ENCODE results near the gene ZNF585A.
"Not testable (repeated sequence)": the region's sequence is repeated elsewhere in the genome, so short reads cannot be mapped to it uniquely, and the experiment has no call there.

The ZNF585A gene
- 1.0 to 11.4 (median 3.6) reads per million in 18 experiments for total RNA-seq

DNA sequence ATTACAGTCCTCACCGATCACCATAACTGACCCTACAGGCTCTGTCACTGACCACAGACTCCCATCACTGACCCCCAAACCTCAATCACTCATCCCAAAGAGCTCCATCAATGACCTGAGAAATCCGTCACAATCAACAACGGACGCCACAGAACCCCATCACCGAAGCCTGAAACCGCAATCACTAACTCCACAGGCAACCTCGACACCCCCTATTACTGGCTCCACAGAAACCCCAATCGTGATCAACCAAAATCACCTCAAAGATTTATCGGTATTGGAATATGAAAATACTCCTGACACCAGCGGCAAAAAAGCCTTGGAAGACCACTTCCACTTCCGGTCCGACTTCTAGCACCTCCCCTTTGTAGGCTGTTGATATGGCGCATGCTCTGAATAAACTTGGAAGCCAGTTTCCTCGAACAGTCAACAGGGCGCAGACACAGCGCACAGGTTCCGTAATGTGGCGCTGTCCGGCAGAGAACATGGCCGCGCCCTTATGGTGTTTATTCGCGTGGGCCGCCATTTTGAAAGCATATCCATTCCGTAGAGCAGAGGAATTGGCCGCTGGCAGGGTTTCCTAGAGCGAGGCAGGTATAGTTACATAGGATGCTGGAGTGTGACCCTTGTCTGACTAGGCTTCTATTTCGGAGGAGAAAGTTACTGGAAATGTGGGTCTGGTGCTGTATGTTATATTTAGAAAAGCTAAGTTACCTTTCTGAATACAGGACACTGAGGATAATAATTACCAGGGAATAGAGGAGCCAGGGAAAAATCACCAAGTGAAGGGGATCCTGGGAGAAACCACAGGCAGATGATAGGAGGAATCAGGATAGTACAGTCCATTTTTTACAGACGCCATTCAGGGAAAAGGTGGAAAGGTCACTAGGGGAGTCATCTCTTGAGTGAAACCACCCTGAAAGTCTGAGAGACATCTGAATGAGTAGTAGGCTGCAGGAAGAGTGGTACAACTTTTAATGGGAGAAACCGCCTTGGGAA is at the start of gene ZNF585A:
Gene ZNF585A (minus strand): TSS at position 328 of the 999 bp plus-strand sequence. CDS start 2,785 bp downstream, outside the sequence.
- DNase-seq = peak; percentile 96 to 97

- no peak for DNase-seq
Measured at GRCh38 chr19:37221136-37221535, 48.6 kb upstream of the ZNF585A start.

GRCh38 chr19:37220383-37220782 is 47.9 kb upstream of the ZNF585A start:
- DNase-seq = no peak

DNA sequence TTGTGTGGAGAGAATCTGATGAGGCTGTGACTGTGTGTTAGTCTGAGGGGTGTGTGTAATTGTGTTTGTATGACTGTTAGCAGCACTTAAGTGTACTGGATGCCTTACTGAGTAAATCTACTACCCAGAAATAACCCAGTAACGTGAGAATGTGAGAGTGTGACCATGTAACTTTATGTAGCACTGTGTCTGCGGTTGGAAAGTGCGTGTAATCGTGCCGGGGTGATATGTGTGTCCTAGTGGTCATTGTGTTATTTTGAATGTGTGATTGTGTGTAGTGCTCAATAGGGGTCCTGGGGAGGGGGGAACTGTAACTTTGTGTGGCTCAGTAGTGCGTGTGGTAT is 46.1 kb upstream of the ZNF585A start:
- no peak for DNase-seq

DNA sequence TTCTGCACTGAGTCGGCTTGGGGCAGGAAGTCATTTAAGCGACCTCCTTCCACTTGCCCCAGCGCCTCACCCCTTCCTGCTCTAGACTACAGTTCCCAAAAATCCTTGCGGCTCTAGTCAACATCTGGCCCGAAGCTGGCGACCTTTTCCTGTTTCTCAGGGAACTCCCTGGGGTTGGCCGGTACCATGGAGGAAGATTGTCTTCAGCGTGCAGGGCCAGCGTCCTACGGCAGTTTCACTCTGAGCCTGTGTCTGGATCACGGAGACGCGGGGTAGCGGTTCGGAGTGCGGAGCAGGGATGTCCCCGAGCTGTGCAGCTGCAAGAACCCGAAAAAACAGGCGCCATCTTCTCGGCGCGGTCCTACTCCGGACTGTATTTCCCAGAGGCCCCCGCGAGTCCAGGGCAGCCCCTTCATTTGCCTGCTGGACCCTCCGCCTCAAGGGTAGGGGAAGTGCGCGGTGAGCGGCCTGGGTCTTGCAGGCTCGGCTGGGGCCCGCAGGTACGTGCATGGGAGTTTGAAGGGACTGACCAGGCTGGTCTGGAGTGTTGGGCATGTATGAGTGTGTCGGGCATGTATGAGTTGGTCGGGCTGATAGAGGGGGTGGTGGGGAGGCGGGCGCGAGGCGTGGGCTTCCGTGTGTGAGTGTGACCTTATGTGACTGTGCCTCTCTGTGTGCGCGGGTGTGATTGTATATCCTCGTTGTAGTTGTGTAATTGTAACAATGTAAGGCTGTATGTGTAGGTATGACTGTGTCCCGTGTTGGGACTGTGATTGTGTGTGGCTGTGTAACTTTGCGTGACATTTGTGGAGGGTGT is 45.5 kb upstream of the ZNF585A start, which contains the start of gene ZNF383:
Gene ZNF383 (plus strand): TSS at position 440 of the 817 bp plus-strand sequence. CDS start 12,240 bp downstream, outside the sequence.
- peak; percentile 87 to 92 for DNase-seq

DNA sequence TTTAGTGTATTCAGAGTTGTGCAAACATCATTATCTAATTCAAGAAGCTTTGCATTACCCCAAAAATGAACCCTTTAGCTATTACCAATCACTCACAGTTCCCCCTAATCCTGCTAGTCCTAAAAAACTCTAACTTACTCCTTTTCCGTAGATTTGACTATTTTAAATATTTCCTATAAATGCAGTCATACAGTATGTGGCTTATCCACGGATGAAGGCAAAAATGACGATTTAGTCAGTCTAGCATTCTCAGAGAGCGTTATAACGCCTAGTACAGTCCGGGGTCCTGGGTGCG is 44.9 kb upstream of the ZNF585A start:
- DNase-seq = no peak

DNA sequence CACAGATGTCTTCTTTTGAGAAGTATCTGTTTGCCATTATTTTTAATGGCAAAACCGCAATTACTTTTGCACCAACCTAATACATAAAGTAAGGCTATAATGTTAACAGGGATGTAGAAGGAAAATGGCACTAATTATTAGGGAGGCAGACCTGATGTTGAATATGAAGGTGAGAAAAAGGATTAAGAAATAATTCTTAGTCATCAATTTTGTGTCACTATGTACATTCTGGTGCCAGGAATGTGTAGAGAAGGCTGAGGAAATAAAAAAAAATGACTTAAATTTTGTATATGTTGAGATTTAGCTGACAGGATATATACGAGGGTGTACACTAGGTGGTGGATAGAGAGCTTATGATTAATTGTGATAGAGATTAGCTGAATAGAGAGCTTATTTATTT is 25.3 kb upstream of the ZNF585A start:
- no peak for DNase-seq

GRCh38 chr19:37197115-37197514 is 24.6 kb upstream of the ZNF585A start:
- not testable (repeated sequence) for DNase-seq

GRCh38 chr19:37195248-37195647 is 22.8 kb upstream of the ZNF585A start:
- DNase-seq = not testable (repeated sequence)

- DNase-seq = not testable (repeated sequence)
Measured at GRCh38 chr19:37186071-37186470, 13.6 kb upstream of the ZNF585A start.

GRCh38 chr19:37165635-37166034 is 6.9 kb downstream of the ZNF585A start:
- no peak for DNase-seq

GRCh38 chr19:37160153-37160552 is 12.3 kb downstream of the ZNF585A start:
- DNase-seq = no peak

DNA sequence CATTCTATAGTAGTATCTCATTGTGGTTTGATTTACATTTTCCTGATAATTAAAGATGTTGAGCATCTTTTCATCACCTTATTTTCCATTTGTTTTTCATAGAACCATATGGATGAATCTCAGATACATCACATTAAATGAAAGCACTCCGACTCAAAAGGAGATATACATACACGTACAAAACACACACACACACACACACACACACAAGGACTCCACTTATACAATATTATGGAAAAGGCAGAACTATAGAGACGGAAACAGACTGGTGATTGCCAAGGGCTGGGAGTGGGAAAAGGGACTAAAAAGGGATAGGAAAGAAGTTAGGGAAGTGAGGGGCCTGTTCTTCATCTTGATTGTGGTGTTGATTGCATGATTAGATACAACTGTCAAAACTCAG is 24.3 kb downstream of the ZNF585A start:
- no peak for DNase-seq

DNA sequence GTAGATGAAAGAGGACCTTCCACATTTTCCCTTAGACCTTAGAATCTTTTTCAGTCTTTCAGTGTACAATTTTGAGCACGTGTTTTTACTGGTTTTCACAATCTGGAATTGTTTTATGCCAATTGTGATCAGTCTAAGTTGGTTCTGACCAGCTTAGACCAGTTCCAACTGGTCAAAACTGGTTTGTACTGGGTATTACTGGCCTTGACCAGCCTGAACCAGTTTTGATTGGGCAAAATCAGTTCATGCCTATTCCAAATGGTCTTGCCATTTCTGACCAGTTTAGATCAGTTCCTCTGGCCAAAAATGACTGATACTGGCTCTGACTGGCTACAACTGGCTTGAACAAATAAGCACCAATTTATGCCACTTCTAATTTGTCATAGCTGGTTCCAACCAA is 36.4 kb downstream of the ZNF585A start:
- no peak for DNase-seq

- DNase-seq = no peak
Measured at GRCh38 chr19:37128821-37129177, 43.7 kb downstream of the ZNF585A start.

DNA sequence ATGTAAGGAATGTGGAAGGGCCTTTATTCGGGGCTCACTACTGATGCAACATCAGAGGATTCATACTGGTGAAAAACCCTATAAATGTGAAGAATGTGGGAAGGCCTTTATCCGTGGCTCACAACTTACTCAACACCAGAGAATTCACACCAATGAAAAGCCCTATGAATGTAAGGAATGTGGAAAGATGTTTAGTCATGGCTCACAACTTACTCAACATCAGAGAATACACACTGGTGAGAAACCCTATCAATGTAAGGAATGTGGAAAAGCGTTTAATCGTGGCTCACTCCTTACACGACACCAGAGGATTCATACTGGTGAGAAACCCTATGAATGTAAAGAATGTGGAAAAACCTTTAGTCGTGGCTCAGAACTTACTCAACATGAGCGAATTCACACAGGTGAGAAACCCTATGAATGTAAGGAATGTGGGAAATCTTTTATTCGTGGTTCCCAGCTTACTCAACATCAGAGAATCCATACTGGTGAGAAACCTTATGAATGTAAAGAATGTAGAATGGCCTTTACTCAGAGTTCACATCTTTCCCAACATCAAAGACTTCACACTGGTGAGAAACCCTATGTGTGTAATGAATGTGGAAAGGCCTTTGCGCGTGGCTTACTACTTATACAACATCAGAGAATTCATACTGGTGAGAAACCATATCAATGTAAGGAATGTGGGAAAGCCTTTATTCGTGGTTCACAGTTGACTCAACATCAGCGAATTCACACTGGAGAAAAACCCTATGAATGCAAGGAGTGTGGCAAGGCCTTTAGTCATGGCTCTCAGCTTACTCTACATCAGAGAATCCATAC is 44.3 kb downstream of the ZNF585A start:
- no peak for DNase-seq

DNA sequence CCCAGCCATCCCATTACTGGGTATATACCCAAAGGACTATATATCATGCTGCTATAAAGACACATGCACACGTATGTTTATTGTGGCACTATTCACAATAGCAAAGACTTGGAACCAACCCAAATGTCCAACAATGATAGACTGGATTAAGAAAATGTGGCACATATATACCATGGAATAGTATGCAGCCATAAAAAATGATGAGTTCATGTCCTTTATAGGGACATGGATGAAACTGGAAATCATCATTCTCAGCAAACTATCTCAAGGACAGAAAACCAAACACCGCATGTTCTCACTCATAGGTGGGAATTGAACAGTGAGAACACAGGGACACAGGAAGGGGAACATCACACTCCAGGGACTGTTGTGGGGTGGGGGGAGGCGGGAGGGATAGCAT is 50.4 kb downstream of the ZNF585A start:
- DNase-seq = not testable (repeated sequence)

GRCh38 chr19:37114001-37114400 is 58.5 kb downstream of the ZNF585A start:
- no peak for DNase-seq

GRCh38 chr19:37111753-37112152 is 60.7 kb downstream of the ZNF585A start:
- not testable (repeated sequence) for DNase-seq

DNA sequence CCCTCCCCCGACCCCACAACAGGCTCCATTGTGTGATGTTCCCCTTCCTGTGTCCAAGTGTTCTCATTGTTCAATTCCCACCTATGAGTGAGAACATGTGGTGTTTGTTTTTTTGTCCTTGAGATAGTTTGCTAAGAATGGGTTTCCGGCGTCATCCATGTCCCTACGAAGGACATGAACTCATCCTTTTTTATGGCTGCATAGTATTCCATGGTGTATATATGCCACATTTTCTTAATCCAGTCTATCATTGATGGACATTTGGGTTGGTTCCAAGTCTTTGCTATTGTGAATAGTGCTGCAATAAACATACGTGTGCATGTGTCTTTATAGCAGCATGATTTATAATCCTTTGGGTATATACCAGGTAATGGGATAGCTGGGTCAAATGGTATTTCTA is 68.4 kb downstream of the ZNF585A start:
- not testable (repeated sequence) for DNase-seq

- no peak for DNase-seq
Measured at GRCh38 chr19:37098570-37098969, 73.9 kb downstream of the ZNF585A start.

DNA sequence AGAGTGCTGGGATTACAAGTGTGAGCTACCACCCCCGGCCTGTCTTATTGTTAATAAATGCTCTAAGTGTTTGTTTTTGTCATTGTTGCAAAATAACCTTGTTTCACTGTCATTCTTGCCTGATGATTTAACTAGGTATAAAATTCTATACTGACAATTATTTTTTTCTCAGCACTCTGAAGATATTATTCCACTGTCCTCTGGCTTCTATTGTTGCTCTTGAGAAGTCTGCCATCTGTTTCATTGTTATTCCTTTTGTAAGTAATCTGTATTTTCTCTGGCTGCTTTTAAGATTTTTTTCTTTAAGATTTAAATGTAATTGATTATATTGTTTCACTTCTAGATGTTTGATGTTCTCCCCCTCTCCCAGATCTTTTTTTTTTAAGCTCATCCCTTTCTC is 76.6 kb downstream of the ZNF585A start:
- DNase-seq = no peak

All from inflammatory macrophage (primary cell).